Endothelial cell of umbilical vein (primary cell): ENCODE data around the gene EGFL6.

Source experiments
- EZH2 ChIP-seq: IDR thresholded peaks from 2 replicates; pipeline ENCODE4 v1.6.1; 2012; ENCODE audit warnings: borderline replicate concordance, low read depth, mild to moderate bottlenecking, moderate library complexity, low read length, inconsistent platforms; ENCODE audit not compliant: severe bottlenecking
- GATA2 ChIP-seq: IDR thresholded peaks from 2 replicates; pipeline ENCODE4 v1.7.0; 2011; ENCODE audit warnings: low read depth, mild to moderate bottlenecking, moderate library complexity, mixed read lengths, low read length; ENCODE audit not compliant: insufficient read length, insufficient read depth
- POLR2A ChIP-seq: IDR thresholded peaks from 2 replicates; pipeline ENCODE4 v1.6.1; 2012; ENCODE audit warnings: low read depth, mild to moderate bottlenecking, control low read depth, low read length
- POLR2AphosphoS5 ChIP-seq: IDR thresholded peaks from 2 replicates; pipeline ENCODE4 v1.6.1; 2012; ENCODE audit warnings: low read depth, mild to moderate bottlenecking, control low read depth, low read length, moderate library complexity; ENCODE audit not compliant: insufficient read depth
- TF ChIP-seq, protein P1 (sequence below), 2 donors: IDR thresholded peaks; 1 replicate in 1 of 2; 2 replicates in 1 of 2; pipeline ENCODE4 v1.5.1; 2011; ENCODE audit warnings: low read length in 2 of 2, mild to moderate bottlenecking in 2 of 2, moderate library complexity in 2 of 2, control low read depth in 1 of 2, inconsistent platforms in 1 of 2, low read depth in 1 of 2; ENCODE audit not compliant: insufficient read depth in 1 of 2; ENCODE audit errors: extremely low read depth in 1 of 2

DNA sequence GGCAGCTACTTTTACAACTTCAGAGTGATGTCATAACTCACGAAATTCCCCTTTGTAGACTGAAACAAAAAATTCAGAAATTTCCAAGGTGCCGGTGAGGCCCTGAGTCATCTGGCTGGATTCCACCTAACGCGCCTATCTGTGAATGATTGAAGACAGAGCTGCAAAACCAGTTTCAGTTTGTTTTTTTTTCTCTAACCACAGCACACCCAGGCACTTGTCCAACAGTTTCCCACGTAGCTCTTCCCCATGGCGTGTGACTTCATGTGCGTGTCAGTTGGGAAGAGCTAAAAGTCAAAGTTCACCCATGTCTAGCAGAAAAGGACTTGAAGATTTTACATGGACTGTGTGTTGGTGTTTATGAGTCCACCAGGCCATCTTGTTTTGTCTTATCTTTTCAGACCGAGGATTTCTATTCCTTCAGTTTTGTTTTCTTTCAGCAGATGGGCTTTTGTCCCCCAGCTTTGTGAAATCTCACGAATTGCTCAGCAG, 99.9 kb downstream of the EGFL6 start:
- TF ChIP-seq, protein P1, sequence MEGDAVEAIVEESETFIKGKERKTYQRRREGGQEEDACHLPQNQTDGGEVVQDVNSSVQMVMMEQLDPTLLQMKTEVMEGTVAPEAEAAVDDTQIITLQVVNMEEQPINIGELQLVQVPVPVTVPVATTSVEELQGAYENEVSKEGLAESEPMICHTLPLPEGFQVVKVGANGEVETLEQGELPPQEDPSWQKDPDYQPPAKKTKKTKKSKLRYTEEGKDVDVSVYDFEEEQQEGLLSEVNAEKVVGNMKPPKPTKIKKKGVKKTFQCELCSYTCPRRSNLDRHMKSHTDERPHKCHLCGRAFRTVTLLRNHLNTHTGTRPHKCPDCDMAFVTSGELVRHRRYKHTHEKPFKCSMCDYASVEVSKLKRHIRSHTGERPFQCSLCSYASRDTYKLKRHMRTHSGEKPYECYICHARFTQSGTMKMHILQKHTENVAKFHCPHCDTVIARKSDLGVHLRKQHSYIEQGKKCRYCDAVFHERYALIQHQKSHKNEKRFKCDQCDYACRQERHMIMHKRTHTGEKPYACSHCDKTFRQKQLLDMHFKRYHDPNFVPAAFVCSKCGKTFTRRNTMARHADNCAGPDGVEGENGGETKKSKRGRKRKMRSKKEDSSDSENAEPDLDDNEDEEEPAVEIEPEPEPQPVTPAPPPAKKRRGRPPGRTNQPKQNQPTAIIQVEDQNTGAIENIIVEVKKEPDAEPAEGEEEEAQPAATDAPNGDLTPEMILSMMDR (IDR thresholded peaks at IDR 0.05; ENCODE audit: extremely low read depth in 1 of 2, insufficient read depth in 1 of 2, low read depth in 1 of 2, low read length in 2 of 2): no peak
- TF ChIP-seq POLR2A (no peak), POLR2AphosphoS5 (no peak), EZH2 (no peak), GATA2 (no peak)
